ENCODE data around the gene ZNF320. TPM values are rescaled to one million over a fixed set of nuclear protein-coding genes. Genes with fewer than 3 reads are reported as not detected.

ZNF320 gene
- total RNA-seq, 1 donor from 2014 or later: 41.5 TPM

DNA sequence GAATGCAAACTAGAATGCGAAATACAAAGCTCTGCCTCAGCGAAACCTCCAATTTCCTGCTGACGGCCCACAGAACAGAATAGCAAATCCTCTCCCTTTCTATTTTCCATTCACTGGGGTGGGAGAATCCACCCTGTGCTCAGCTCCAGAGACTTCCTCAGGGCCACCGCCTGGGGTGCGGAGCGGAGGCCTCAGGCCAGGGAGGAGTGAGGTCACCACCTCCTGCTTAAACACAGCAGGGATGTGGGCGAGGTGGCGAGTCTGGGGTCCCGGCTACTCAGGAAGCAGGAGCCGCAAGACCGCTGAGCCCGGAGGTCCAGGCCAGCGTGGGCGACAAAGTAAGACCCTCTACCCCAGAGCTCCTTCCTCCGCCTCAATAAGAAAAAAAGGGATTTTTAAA is 666 bp upstream of the ZNF320 start:
- Mint-ChIP-seq H3K4me3 (peak overlapping the region; percentile 91), H3K4me1 (peaks cover 41% of the 10 kb centered on the region), H3K27me3 (ENCODE audit: low read depth) (no peaks in the 10 kb centered on the region), H3K36me3 (peaks cover 8% of the 10 kb centered on the region), H3K27ac (peak overlapping the region; percentile 99), H3K9me3 (no peaks in the 10 kb centered on the region)
- DNase-seq (ENCODE audit: low spot score in 2 of 2, unreplicated experiment in 2 of 2): no peak
- TF ChIP-seq, protein P1, sequence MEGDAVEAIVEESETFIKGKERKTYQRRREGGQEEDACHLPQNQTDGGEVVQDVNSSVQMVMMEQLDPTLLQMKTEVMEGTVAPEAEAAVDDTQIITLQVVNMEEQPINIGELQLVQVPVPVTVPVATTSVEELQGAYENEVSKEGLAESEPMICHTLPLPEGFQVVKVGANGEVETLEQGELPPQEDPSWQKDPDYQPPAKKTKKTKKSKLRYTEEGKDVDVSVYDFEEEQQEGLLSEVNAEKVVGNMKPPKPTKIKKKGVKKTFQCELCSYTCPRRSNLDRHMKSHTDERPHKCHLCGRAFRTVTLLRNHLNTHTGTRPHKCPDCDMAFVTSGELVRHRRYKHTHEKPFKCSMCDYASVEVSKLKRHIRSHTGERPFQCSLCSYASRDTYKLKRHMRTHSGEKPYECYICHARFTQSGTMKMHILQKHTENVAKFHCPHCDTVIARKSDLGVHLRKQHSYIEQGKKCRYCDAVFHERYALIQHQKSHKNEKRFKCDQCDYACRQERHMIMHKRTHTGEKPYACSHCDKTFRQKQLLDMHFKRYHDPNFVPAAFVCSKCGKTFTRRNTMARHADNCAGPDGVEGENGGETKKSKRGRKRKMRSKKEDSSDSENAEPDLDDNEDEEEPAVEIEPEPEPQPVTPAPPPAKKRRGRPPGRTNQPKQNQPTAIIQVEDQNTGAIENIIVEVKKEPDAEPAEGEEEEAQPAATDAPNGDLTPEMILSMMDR (IDR thresholded peaks at IDR 0.05; ENCODE audit: unreplicated experiment): no peak

DNA sequence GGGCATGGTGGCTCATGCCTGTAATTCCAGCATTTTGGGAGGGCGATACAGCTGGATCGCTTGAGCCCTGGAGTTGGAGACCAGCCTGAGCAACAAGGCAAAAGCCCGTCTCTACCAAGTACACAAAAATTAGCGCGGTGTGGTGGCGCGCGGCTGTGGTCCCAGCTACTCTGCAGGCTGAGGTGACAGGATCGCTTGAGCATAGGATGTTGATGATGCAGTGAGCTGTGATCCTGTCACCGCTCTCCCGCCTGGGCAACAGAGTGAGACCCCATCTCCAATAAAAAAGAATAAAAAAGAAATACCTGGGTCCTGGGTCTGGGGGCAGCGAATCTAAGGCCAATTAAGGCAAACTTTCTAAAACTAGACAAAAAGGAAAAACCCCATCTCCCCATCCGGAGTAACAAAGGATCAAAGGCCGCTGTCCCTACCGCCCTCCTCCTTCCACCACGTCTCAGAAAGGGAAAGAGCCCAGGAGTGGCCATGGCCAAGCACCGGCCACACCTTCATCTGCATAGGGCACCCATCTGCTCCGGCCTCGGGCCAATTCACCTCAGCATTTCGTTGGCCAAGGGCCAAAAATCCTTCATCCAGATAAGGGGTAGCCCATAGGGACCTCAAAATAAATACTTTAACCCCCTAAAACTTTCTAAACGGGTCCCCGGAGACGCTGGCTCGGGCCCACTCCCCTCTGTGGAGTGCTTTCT is 851 bp downstream of the ZNF320 start:
- DNase-seq (ENCODE audit: low spot score in 2 of 2, unreplicated experiment in 2 of 2): peak in 1 of 2 experiments; percentile 43

DNA sequence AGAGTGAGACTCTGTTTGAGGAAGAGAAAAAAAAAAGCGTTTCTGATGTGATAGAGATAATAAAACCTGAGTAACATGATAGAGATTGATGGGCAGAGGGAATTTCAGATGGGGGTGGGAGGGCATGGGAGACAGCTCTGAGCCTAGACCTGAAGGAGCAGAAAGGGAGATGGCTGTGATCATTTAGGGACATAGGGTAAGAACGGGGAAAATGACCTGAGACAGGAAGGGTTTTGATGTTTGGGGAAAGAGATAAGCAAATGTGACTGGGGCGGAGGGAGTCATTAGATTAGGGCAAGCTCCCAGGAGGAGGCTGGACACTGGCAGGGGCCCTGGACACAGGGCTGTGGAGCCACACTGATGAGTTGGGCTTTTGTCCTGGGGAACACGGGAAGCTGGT is 6.1 kb downstream of the ZNF320 start:
- Mint-ChIP-seq H3K4me3 (no peak overlapping the region), H3K9me3 (no peaks in the 10 kb centered on the region), H3K4me1 (peaks cover 16% of the 10 kb centered on the region), H3K36me3 (peaks cover 39% of the 10 kb centered on the region), H3K27me3 (ENCODE audit: low read depth) (no peaks in the 10 kb centered on the region), H3K27ac (peak overlapping the region; percentile 6)
- TF ChIP-seq, protein P1 (IDR thresholded peaks at IDR 0.05; ENCODE audit: unreplicated experiment): no peak
- no peak for DNase-seq (ENCODE audit: low spot score in 2 of 2, unreplicated experiment in 2 of 2)

More for the DNA sequence above, 851 bp downstream of the ZNF320 start:
- H3K9me3 Mint-ChIP-seq: no peaks in the 10 kb centered on the region
- peaks cover 38% of the 10 kb centered on the region for H3K4me1 Mint-ChIP-seq
- H3K27ac Mint-ChIP-seq: peak overlapping the region; percentile 99
- H3K36me3 Mint-ChIP-seq: peaks cover 11% of the 10 kb centered on the region
- TF ChIP-seq, protein P1 (IDR thresholded peaks at IDR 0.05; ENCODE audit: unreplicated experiment): no peak
- no peaks in the 10 kb centered on the region for H3K27me3 Mint-ChIP-seq (ENCODE audit: low read depth)
- H3K4me3 Mint-ChIP-seq: peak overlapping the region; percentile 91

DNA sequence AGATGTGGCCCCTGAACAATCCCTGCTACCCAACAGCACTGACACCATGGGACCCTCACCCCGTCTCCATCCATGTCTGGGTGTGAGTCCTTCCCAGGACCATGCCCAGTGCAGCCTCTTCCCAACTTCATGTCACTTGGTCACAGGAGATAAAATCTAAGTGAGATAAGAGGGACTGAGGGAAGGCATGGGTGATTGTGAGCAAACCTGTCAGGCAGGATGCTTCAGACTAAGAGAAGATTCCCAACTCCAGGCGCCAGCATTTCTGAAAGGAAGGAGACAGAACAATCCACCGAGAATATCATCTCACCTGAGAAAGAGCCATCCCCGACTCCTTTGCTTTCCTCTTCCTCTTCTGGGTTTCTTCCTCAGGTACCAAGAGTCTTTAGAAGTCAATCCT is 7.5 kb downstream of the ZNF320 start:
- no peak for DNase-seq (ENCODE audit: low spot score in 2 of 2, unreplicated experiment in 2 of 2)
- Mint-ChIP-seq H3K4me1 (peaks cover 15% of the 10 kb centered on the region), H3K4me3 (no peak overlapping the region), H3K27me3 (ENCODE audit: low read depth) (no peaks in the 10 kb centered on the region), H3K9me3 (no peaks in the 10 kb centered on the region), H3K27ac (peak overlapping the region; percentile 30), H3K36me3 (peaks cover 44% of the 10 kb centered on the region)
- TF ChIP-seq, protein P1 (IDR thresholded peaks at IDR 0.05; ENCODE audit: unreplicated experiment): no peak

DNA sequence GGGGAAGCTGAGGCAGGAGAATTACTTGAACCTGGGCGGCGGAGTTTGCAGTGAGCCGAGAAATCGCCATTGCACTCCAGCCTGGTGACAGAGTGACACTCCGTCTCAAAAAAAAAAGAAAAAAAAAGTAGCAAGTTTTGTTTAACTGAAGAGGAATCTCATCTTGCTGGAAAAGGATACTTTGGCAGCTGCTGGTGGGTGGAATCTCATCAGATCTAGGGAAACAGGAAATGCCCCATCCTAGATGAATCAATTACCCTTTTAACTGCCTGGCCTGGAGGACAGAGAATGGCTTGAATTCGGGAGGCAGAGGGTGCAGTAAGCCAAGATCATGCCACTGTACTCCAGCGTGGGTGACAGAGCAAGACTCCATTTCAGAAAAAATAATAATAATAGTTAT is 8.4 kb downstream of the ZNF320 start:
- no peak overlapping the region for H3K27ac Mint-ChIP-seq
- H3K4me1 Mint-ChIP-seq: peaks cover 12% of the 10 kb centered on the region
- TF ChIP-seq, protein P1 (IDR thresholded peaks at IDR 0.05; ENCODE audit: unreplicated experiment): no peak
- peaks cover 2% of the 10 kb centered on the region for H3K9me3 Mint-ChIP-seq
- no peak for DNase-seq (ENCODE audit: low spot score in 2 of 2, unreplicated experiment in 2 of 2)
- H3K4me3 Mint-ChIP-seq: no peak overlapping the region
- H3K36me3 Mint-ChIP-seq: peaks cover 49% of the 10 kb centered on the region
- no peaks in the 10 kb centered on the region for H3K27me3 Mint-ChIP-seq (ENCODE audit: low read depth)

Data from mesothelial cell of epicardium (in vitro differentiated cells).